Erythroblast (primary cell): ENCODE measurements around the gene MRGPRX2.

ENCODE experiments used
- GATA1 ChIP-seq: IDR thresholded peaks from 2 replicates; pipeline ENCODE4 v1.6.1; 2011; ENCODE audit warnings: low read depth, mild to moderate bottlenecking, control low read depth, low read length, moderate library complexity
- POLR2A ChIP-seq: IDR thresholded peaks from 2 replicates; pipeline ENCODE4 v1.6.1; 2011; ENCODE audit warnings: mild to moderate bottlenecking, low read length

GRCh38 chr11:19110295-19110694, 49.8 kb upstream of the MRGPRX2 start:
- TF ChIP-seq POLR2A (no peak), GATA1 (no peak)
